Osteoblast (primary cell): ENCODE results near the gene ADAM22. TPM values are rescaled to one million over a fixed set of nuclear protein-coding genes. Genes with fewer than 3 reads are reported as not detected.
"Not testable (repeated sequence)": the region's sequence is repeated elsewhere in the genome, so short reads cannot be mapped to it uniquely, and the experiment has no call there.

Experiments used
- DNase-seq: peaks from one replicate; pipeline ENCODE4 v3.0.0; 2011; ENCODE audit warnings: low spot score, mixed read lengths; ENCODE audit not compliant: insufficient read length; ENCODE audit errors: missing footprints
- H2AFZ ChIP-seq: 2 replicates; pipeline ENCODE4 v1.6.0; 2011; ENCODE audit warnings: mild to moderate bottlenecking, low read length
- H3K27ac ChIP-seq: 2 replicates; pipeline ENCODE4 v1.5.1; 2011; ENCODE audit warnings: mild to moderate bottlenecking, low read depth, low read length, moderate library complexity
- H3K27me3 ChIP-seq: 2 replicates; pipeline ENCODE4 v1.6.0; 2012; ENCODE audit warnings: mild to moderate bottlenecking, control low read depth, inconsistent platforms, low read length, moderate library complexity; ENCODE audit not compliant: insufficient read depth
- H3K36me3 ChIP-seq: 2 replicates; pipeline ENCODE4 v1.5.1; 2011; ENCODE audit warnings: mild to moderate bottlenecking, low read length, control low read depth, moderate library complexity; ENCODE audit not compliant: insufficient read depth
- H3K4me1 ChIP-seq: 2 replicates; pipeline ENCODE4 v1.5.1; 2011; ENCODE audit warnings: mild to moderate bottlenecking, low read length, control low read depth, moderate library complexity; ENCODE audit not compliant: insufficient read depth
- H3K4me2 ChIP-seq: 2 replicates; pipeline ENCODE4 v1.6.0; 2011; ENCODE audit warnings: mild to moderate bottlenecking, low read length; ENCODE audit not compliant: insufficient read depth
- H3K4me3 ChIP-seq: fragments of 200-600 bp; sonication (generic); 3 replicates; pipeline ENCODE4 v1.5.1; 2012; ENCODE audit warnings: mild to moderate bottlenecking, low read length, inconsistent platforms; ENCODE audit not compliant: insufficient read depth
- H3K79me2 ChIP-seq: 2 replicates; pipeline ENCODE4 v1.6.0; 2012; ENCODE audit warnings: mild to moderate bottlenecking, low read length, control low read depth, inconsistent platforms; ENCODE audit not compliant: insufficient read depth
- H3K9me3 ChIP-seq: 2 replicates; pipeline ENCODE4 v1.5.1; 2011; ENCODE audit warnings: low read depth, low read length, control low read depth
- H4K20me1 ChIP-seq: 2 replicates; pipeline ENCODE4 v1.6.0; 2012; ENCODE audit warnings: mild to moderate bottlenecking, low read length, control low read depth; ENCODE audit not compliant: insufficient read depth
- total RNA-seq: library from RNA; depleted of rRNA; stranded (reverse); fragments of >200 nt; gene quantifications from 2 replicates; pipeline ENCODE4 v1.2.3, GENCODE V29; 2012
- TF ChIP-seq, protein P1 (sequence below): IDR thresholded peaks from 2 replicates; pipeline ENCODE4 v1.5.1; 2011; ENCODE audit warnings: mild to moderate bottlenecking, low read depth, low read length, moderate library complexity; ENCODE audit errors: extremely low read depth

The ADAM22 gene
- total RNA-seq, 1 donor: 0.36 TPM

DNA sequence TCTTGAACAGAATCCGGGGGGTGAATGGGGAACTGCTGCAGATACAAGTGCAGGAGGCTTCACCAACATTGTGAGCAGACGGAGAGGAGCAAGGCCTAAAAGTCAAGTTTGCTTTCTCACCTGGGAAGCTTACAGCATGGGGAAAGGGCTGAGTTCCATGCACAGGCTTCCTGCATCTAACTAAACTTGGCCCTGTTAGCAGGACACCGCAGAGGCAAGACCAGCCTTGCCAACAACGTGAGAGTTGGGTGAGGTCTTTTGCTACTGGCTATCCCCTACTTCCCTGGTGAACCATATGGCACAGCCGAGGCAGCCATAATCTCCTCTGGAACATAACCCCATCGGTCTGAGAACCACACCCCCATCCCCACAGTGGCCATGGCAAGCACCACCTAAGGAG lies 14.2 kb upstream of the ADAM22 start:
- H3K79me2 ChIP-seq: no peaks in the 10 kb centered on the region
- H4K20me1 ChIP-seq: no peaks in the 10 kb centered on the region
- no peaks in the 10 kb centered on the region for H3K27me3 ChIP-seq
- H3K36me3 ChIP-seq: no peaks in the 10 kb centered on the region
- no peak overlapping the region for H3K4me3 ChIP-seq
- H3K27ac ChIP-seq: no peak overlapping the region
- no peaks in the 10 kb centered on the region for H3K9me3 ChIP-seq
- TF ChIP-seq, protein P1, sequence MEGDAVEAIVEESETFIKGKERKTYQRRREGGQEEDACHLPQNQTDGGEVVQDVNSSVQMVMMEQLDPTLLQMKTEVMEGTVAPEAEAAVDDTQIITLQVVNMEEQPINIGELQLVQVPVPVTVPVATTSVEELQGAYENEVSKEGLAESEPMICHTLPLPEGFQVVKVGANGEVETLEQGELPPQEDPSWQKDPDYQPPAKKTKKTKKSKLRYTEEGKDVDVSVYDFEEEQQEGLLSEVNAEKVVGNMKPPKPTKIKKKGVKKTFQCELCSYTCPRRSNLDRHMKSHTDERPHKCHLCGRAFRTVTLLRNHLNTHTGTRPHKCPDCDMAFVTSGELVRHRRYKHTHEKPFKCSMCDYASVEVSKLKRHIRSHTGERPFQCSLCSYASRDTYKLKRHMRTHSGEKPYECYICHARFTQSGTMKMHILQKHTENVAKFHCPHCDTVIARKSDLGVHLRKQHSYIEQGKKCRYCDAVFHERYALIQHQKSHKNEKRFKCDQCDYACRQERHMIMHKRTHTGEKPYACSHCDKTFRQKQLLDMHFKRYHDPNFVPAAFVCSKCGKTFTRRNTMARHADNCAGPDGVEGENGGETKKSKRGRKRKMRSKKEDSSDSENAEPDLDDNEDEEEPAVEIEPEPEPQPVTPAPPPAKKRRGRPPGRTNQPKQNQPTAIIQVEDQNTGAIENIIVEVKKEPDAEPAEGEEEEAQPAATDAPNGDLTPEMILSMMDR: no peak
- no peak for DNase-seq
- no peaks in the 10 kb centered on the region for H3K4me1 ChIP-seq
- H3K4me2 ChIP-seq: no peak overlapping the region
- H2AFZ ChIP-seq: no peak overlapping the region

DNA sequence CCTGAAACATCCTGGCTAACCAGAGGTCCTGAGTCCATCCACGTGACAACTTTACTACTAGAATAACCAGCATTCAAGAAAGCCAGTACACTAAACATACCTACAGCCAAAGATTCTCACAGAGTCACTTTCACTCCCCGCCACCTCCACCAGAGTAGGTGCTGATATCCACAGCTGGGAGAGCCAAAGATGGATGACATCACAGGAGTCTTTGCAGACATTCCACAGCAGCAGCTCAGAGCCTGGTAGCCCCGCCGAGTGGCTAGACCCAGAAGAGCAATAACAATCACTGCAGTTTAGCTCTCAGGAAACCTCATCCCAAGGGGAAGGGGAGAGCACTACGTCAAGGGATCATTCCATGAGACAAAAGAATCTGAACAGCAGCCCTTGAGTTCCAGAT lies 13.5 kb upstream of the ADAM22 start:
- no peaks in the 10 kb centered on the region for H3K27me3 ChIP-seq
- no peak for DNase-seq
- H3K4me2 ChIP-seq: no peak overlapping the region
- H2AFZ ChIP-seq: no peak overlapping the region
- H3K4me3 ChIP-seq: no peak overlapping the region
- H3K27ac ChIP-seq: no peak overlapping the region
- H3K79me2 ChIP-seq: no peaks in the 10 kb centered on the region
- H3K4me1 ChIP-seq: no peaks in the 10 kb centered on the region
- no peaks in the 10 kb centered on the region for H4K20me1 ChIP-seq
- H3K36me3 ChIP-seq: no peaks in the 10 kb centered on the region
- TF ChIP-seq, protein P1: no peak
- H3K9me3 ChIP-seq: no peaks in the 10 kb centered on the region

DNA sequence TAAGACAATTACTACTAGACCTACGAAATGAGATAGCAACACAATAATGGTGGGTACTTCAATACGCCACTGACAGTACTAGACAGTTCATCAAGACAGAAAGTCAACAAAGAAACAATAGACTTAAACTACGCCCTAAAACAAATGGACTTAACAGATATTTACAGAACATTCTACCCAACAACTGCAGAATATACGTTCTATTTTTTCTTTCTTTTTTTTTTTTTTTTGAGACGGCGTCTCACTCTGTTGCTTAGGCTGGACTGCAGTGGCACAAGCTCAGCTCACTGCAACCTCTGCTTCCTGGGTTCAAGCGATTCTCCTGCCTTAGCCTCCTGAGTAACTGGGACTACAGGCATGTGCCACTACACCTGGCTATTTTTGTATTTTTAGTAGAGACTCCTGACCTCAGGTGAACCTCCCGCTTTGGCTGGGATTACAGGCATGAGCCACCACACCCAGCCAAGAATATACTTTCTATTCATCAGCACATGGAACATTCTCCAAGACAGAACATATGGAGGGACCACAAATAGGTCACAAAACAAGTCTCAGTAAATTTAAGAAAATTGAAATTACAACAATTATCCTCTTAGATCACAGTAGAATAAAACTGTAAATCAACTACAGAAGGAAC lies 11.2 kb upstream of the ADAM22 start:
- H3K27ac ChIP-seq, H2AFZ ChIP-seq, H3K4me1 ChIP-seq, H3K27me3 ChIP-seq, H3K4me2 ChIP-seq, DNase-seq, H3K9me3 ChIP-seq, H3K79me2 ChIP-seq, H3K4me3 ChIP-seq, H3K36me3 ChIP-seq, H4K20me1 ChIP-seq: not testable (repeated sequence)

DNA sequence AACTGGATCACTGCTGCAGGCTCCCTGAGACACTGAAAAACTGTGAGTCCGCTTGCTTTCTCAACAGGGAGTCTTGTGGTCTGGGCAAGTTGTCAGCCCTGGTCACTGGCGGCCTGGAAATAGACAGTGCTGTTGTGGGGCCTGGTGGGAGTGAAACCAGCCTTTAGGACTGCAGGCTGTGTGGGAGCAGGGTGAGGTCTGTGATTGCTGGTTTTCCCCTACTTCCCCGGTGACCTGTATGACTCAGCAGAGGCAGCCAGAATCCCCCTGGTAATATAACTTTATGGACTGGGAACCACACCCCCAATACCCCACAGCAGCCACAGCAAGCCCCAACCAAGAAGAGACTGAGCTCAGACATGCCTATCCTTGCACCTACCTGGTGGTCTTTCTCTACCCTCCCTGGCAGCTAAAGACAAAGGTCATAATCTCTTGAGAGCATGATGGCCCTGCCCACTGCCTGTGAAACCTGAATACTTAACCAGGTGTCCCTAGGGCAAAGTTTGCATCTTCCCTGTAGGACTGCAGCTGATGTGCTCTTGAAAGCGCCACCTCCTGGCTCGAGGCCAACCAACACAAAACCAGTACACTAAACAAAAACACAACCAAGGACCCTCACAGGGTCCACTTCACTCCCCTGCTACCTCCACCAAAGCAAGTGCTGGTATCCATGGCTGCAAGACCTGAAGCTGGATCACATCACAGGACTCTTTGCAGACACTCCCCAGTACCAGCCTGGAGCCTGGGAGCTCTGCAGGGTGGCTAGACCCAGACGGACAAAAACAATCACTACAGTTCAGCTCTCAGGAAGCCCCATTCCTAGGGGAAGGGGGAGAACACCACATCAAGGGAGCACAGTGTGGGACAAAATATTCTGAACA lies 7.2 kb upstream of the ADAM22 start:
- H3K79me2 ChIP-seq: no peaks in the 10 kb centered on the region
- H3K9me3 ChIP-seq: no peaks in the 10 kb centered on the region
- no peaks in the 10 kb centered on the region for H3K36me3 ChIP-seq
- H3K4me1 ChIP-seq: no peaks in the 10 kb centered on the region
- DNase-seq: no peak
- H2AFZ ChIP-seq: peak overlapping the region; percentile 72
- H3K4me2 ChIP-seq: no peak overlapping the region
- no peaks in the 10 kb centered on the region for H4K20me1 ChIP-seq
- TF ChIP-seq, protein P1: no peak
- H3K4me3 ChIP-seq: no peak overlapping the region
- peaks cover 4% of the 10 kb centered on the region for H3K27me3 ChIP-seq
- H3K27ac ChIP-seq: no peak overlapping the region
